Neural progenitor cell (in vitro differentiated cells): ENCODE data around the gene SMARCC1. TPM values are rescaled to one million over a fixed set of nuclear protein-coding genes. Genes with fewer than 3 reads are reported as not detected.
A peak's percentile ranks its signal among the peaks of the same experiment; 100 is the strongest.

ENCODE experiments used
- DNase-seq: peaks from one replicate; pipeline ENCODE4 v3.0.0-alpha.2; 2016; ENCODE audit warnings: low spot score
- H2AFZ ChIP-seq: fragments of 200-600 bp; sonication (generic); replicated peaks from 2 replicates; pipeline ENCODE4 v1.6.1; 2016; ENCODE audit warnings: antibody characterized with exemption
- H3F3A ChIP-seq: fragments of 200-600 bp; sonication (generic); 2 replicates; pipeline ENCODE4 v1.6.1; 2016; ENCODE audit warnings: antibody characterized with exemption, low read depth
- H3K27ac ChIP-seq: fragments of 200-600 bp; sonication (generic); 2 replicates; pipeline ENCODE4 v1.5.1; 2016; ENCODE audit warnings: mild to moderate bottlenecking
- H3K27me3 ChIP-seq: fragments of 200-600 bp; sonication (generic); 2 replicates; pipeline ENCODE4 v1.6.1; 2016; ENCODE audit warnings: mild to moderate bottlenecking, moderate library complexity
- H3K36me3 ChIP-seq: fragments of 200-600 bp; sonication (generic); 2 replicates; pipeline ENCODE4 v1.5.1; 2016
- H3K4me1 ChIP-seq: fragments of 200-600 bp; sonication (generic); 2 replicates; pipeline ENCODE4 v1.6.1; 2016; ENCODE audit warnings: mixed run types
- H3K4me2 ChIP-seq: fragments of 200-600 bp; sonication (generic); 2 replicates; pipeline ENCODE4 v1.6.1; 2016
- H3K4me3 ChIP-seq: fragments of 200-600 bp; sonication (generic); 2 replicates; pipeline ENCODE4 v1.5.1; 2016
- H3K79me2 ChIP-seq: fragments of 200-600 bp; sonication (generic); 2 replicates; pipeline ENCODE4 v1.6.1; 2016; ENCODE audit warnings: low read depth
- H3K9ac ChIP-seq: fragments of 200-600 bp; sonication (generic); 2 replicates; pipeline ENCODE4 v1.6.1; 2016
- H3K9me3 ChIP-seq: fragments of 200-600 bp; sonication (generic); 2 replicates; pipeline ENCODE4 v1.5.1; 2016; ENCODE audit warnings: low read depth
- H4K20me1 ChIP-seq: fragments of 200-600 bp; sonication (generic); 2 replicates; pipeline ENCODE4 v1.6.1; 2016; ENCODE audit warnings: low read depth
- H3K27ac Mint-ChIP-seq: 3 replicates; pipeline ENCODE4 v1.8.0; 2021; ENCODE audit warnings: mixed read lengths
- H3K27me3 Mint-ChIP-seq: 2 replicates; pipeline ENCODE4 v1.8.0; 2022; ENCODE audit warnings: low read depth, mild to moderate bottlenecking, inconsistent platforms, moderate library complexity, mixed read lengths; ENCODE audit not compliant: insufficient read depth
- H3K36me3 Mint-ChIP-seq: 3 replicates; pipeline ENCODE4 v1.8.0; 2021; ENCODE audit warnings: mixed read lengths
- H3K4me1 Mint-ChIP-seq: 3 replicates; pipeline ENCODE4 v1.8.0; 2021; ENCODE audit warnings: mixed read lengths
- H3K4me3 Mint-ChIP-seq: 3 replicates; pipeline ENCODE4 v1.8.0; 2021; ENCODE audit warnings: mild to moderate bottlenecking, moderate library complexity, mixed read lengths
- H3K9me3 Mint-ChIP-seq: 3 replicates; pipeline ENCODE4 v1.8.0; 2020; ENCODE audit warnings: mixed read lengths
- EZH2 ChIP-seq: fragments of 200-600 bp; sonication (generic); IDR thresholded peaks from 2 replicates; pipeline ENCODE4 v1.6.1; 2017; ENCODE audit warnings: antibody characterized with exemption, mild to moderate bottlenecking, moderate library complexity
- EZH2phosphoT487 ChIP-seq: fragments of 200-600 bp; sonication (generic); IDR thresholded peaks from 2 replicates; pipeline ENCODE4 v1.6.1; 2017; ENCODE audit warnings: antibody characterized with exemption
- total RNA-seq: library from RNA; depleted of rRNA; stranded (reverse); fragments of >200 nt; gene quantifications from 2 replicates; pipeline ENCODE4 v1.2.3, GENCODE V29; 2015; ENCODE audit warnings: low replicate concordance
- TF ChIP-seq, protein P1 (sequence below): fragments of 200-600 bp; sonication (generic); IDR thresholded peaks from 2 replicates; pipeline ENCODE4 v1.5.1; 2017; ENCODE audit warnings: antibody characterized with exemption, mild to moderate bottlenecking

SMARCC1 gene
- total RNA-seq, 1 donor from 2014 or later = 175 TPM

DNA sequence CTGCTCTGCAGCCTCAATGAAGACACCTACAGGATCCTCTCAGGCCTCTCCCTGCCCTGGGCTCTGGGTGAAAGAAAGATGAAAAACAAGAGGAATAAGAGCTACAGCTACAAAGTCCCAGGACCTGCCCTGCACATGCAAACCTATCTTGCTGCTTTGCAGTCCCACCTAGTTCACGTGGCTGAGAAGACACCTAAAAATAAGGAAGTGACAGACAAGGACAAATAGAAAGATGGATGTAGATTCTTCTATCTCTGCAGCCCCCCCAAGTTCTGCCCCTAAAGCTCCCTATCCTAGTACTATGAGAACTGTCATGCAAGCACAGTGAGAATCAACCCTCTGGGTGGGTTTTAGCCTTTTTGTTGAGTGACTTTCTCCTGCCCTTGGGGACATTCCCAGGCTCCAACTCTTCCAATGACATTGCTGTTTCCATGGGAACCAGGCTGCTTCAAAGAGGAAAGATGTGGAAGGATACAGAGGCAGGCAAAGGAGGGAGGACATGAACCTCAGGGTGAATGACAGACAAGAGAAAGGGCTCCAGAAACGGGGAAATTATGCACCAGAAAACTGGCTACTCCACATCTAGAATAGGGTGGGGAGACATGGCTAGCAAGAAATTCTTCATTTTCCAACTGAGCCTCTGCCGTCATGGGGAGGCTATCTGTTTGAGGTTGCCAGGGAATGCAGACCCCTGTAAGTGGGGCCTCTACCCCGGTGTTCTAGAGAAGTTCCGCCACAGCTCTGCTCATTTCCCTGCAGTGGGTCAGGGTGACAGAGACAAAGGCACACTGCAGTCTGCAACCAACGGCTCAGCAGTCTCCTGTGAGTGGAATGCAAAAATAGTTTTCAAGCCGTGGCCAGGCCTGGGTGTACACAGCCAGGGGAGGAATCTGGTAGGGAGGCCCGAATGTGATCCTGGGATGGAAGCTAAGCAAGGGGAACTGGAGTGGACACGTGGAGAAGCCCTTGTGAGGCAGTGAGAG is 208.2 kb downstream of the SMARCC1 start:
- no peak overlapping the region for H3K4me3 ChIP-seq
- no peak overlapping the region for H3K27ac ChIP-seq
- no peaks in the 10 kb centered on the region for H3K79me2 ChIP-seq
- H3K36me3 ChIP-seq = no peaks in the 10 kb centered on the region
- H2AFZ ChIP-seq = no peak overlapping the region
- H3K4me1 Mint-ChIP-seq = peaks cover 62% of the 10 kb centered on the region
- peaks cover 14% of the 10 kb centered on the region for H3K27me3 Mint-ChIP-seq
- no peak overlapping the region for H3K9ac ChIP-seq
- no peaks in the 10 kb centered on the region for H3K9me3 ChIP-seq
- H3K27ac Mint-ChIP-seq = peak overlapping the region; percentile 99
- no peak overlapping the region for H3K4me2 ChIP-seq
- no peak for TF ChIP-seq EZH2phosphoT487
- TF ChIP-seq, protein P1, sequence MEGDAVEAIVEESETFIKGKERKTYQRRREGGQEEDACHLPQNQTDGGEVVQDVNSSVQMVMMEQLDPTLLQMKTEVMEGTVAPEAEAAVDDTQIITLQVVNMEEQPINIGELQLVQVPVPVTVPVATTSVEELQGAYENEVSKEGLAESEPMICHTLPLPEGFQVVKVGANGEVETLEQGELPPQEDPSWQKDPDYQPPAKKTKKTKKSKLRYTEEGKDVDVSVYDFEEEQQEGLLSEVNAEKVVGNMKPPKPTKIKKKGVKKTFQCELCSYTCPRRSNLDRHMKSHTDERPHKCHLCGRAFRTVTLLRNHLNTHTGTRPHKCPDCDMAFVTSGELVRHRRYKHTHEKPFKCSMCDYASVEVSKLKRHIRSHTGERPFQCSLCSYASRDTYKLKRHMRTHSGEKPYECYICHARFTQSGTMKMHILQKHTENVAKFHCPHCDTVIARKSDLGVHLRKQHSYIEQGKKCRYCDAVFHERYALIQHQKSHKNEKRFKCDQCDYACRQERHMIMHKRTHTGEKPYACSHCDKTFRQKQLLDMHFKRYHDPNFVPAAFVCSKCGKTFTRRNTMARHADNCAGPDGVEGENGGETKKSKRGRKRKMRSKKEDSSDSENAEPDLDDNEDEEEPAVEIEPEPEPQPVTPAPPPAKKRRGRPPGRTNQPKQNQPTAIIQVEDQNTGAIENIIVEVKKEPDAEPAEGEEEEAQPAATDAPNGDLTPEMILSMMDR = no peak
- no peak for TF ChIP-seq EZH2
- no peaks in the 10 kb centered on the region for H4K20me1 ChIP-seq
- peaks cover 19% of the 10 kb centered on the region for H3F3A ChIP-seq
- peaks cover 25% of the 10 kb centered on the region for H3K27me3 ChIP-seq
- peaks cover 15% of the 10 kb centered on the region for H3K4me1 ChIP-seq
- H3K4me3 Mint-ChIP-seq = peak overlapping the region; percentile 71
- peaks cover 4% of the 10 kb centered on the region for H3K9me3 Mint-ChIP-seq
- DNase-seq = peak; percentile 23
- H3K36me3 Mint-ChIP-seq = peaks cover 14% of the 10 kb centered on the region

DNA sequence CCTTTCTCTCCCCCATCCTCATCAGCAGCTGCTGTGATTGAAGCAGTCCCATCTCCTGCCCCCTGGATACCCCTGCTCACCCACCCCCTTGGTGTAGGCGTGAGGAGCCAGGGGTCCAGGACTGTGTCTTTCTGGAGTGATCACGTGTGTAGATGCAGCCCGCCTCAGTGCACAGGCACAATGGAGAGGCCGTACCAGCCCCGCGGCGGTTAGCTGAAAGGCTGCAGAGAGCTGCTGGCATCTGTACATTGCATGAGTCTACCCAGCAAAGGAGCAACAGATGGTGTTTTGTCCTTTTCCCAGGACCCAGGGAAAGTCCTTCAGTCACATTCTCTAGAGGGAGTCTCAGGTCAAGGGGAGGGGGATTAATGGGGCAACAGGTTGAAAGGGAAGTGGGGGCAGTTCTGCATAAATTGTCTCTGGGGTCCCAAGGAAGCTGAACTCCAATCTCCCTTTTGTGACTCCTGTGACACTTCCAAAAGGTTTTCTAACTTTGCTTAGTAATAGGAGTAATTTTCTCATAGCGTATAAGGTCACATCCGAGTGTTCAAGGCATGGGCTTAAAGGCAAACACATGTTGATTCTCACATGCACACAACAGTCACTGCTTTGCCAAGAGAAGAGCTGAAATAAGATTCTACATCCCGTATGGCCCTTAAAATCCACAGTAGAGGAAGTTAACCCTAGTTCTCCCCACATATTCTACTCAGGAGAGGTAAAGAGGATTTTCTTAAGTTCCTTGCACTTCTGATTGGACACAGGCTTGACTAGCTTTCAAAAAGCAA is 210.1 kb downstream of the SMARCC1 start:
- no peaks in the 10 kb centered on the region for H3K36me3 ChIP-seq
- H3K27me3 ChIP-seq = peaks cover 6% of the 10 kb centered on the region
- peaks cover 12% of the 10 kb centered on the region for H3F3A ChIP-seq
- no peak overlapping the region for H3K9ac ChIP-seq
- Mint-ChIP-seq H3K9me3 (peaks cover 4% of the 10 kb centered on the region), H3K27me3 (peaks cover 9% of the 10 kb centered on the region), H3K4me1 (peaks cover 58% of the 10 kb centered on the region), H3K27ac (peak overlapping the region; percentile 99), H3K4me3 (peak overlapping the region; percentile 73), H3K36me3 (peaks cover 21% of the 10 kb centered on the region)
- peak overlapping the region; percentile 32 for H3K4me2 ChIP-seq
- no peaks in the 10 kb centered on the region for H3K79me2 ChIP-seq
- no peaks in the 10 kb centered on the region for H3K9me3 ChIP-seq
- TF ChIP-seq EZH2 (no peak), EZH2phosphoT487 (no peak)
- TF ChIP-seq, protein P1 = no peak
- peaks cover 15% of the 10 kb centered on the region for H3K4me1 ChIP-seq
- no peak overlapping the region for H2AFZ ChIP-seq
- no peak overlapping the region for H3K4me3 ChIP-seq
- no peaks in the 10 kb centered on the region for H4K20me1 ChIP-seq
- H3K27ac ChIP-seq = no peak overlapping the region
- peak; percentile 61 for DNase-seq

DNA sequence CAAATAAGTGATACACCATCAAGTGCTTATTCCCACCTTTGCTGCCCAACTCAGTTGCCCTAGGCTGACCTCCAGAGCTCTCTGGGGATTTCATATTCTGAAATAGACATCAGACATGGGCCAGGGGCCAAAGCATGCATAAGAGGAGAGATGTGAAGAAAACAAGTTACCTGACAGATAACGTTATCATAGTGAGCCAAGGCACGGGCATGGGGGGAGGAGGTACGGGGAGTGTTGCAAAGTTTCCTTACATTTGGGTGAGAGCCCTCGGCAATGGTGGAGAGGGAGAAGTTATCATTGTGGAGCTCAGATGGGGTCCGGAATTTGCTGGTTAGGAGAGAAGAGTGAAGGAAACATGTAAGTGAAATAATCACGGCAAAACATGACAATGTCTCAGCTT is 212.8 kb downstream of the SMARCC1 start:
- Histone ChIP-seq H3K9ac (no peak overlapping the region), H3F3A (peaks cover 12% of the 10 kb centered on the region), H3K4me2 (no peak overlapping the region), H3K27me3 (no peaks in the 10 kb centered on the region), H3K79me2 (no peaks in the 10 kb centered on the region), H3K4me1 (peaks cover 10% of the 10 kb centered on the region), H3K4me3 (no peak overlapping the region), H3K9me3 (no peaks in the 10 kb centered on the region), H3K36me3 (no peaks in the 10 kb centered on the region), H4K20me1 (no peaks in the 10 kb centered on the region), H2AFZ (no peak overlapping the region), H3K27ac (no peak overlapping the region)
- DNase-seq = no peak
- Mint-ChIP-seq H3K27ac (peak overlapping the region; percentile 9), H3K36me3 (peaks cover 35% of the 10 kb centered on the region), H3K27me3 (peaks cover 5% of the 10 kb centered on the region), H3K4me3 (no peak overlapping the region), H3K9me3 (no peaks in the 10 kb centered on the region), H3K4me1 (peaks cover 49% of the 10 kb centered on the region)
- TF ChIP-seq EZH2phosphoT487 (no peak), EZH2 (no peak)
- TF ChIP-seq, protein P1 = no peak
